BJ (cell line): ENCODE results near the gene SIX5. TPM values are rescaled to one million over a fixed set of nuclear protein-coding genes. Genes with fewer than 3 reads are reported as not detected.

ENCODE experiments used
- CTCF ChIA-PET: fragments of 350-600 bp; formaldehyde crosslinking; extraction: SDS; loops from one replicate; lab custom pipeline; 2021; ENCODE audit warnings: antibody characterized with exemption, inconsistent platforms; lab: Yijun Ruan, JAX
- POLR2A ChIA-PET: fragments of 300-600 bp; sonication (Branson Sonifier 250); formaldehyde crosslinking; extraction: SDS; loops from one replicate; lab custom pipeline; 2021; ENCODE audit warnings: antibody characterized with exemption; lab: Charles Lee
- DNase-seq: peaks from one replicate; pipeline ENCODE4 v3.0.0-alpha.2; 2011; ENCODE audit warnings: low read depth
- H3K27me3 ChIP-seq: 2 replicates; pipeline ENCODE4 v1.6.0; 2011; ENCODE audit warnings: low read length; ENCODE audit not compliant: control insufficient read depth, insufficient read depth
- H3K36me3 ChIP-seq: 2 replicates; pipeline ENCODE4 v1.5.1; 2011; ENCODE audit warnings: low read length; ENCODE audit not compliant: control insufficient read depth, insufficient read depth
- H3K4me3 ChIP-seq: 2 replicates; pipeline ENCODE4 v1.5.1; 2011; ENCODE audit warnings: low read depth, mild to moderate bottlenecking, control low read depth, low read length
- CTCF ChIP-seq: IDR thresholded peaks from 2 replicates; pipeline ENCODE4 v1.5.1; 2011; ENCODE audit warnings: low read depth, mild to moderate bottlenecking, control low read depth, inconsistent platforms, low read length, moderate library complexity; ENCODE audit not compliant: insufficient read depth
- polyA plus RNA-seq: library from polyadenylated mRNA; depleted of rRNA; stranded (reverse); fragments of >200 nt; gene quantifications from 2 replicates; pipeline ENCODE4 v1.2.3, GENCODE V29; 2011

SIX5 gene
- polyA plus RNA-seq, 1 experiment: 12.5 TPM

- ChIA-PET CTCF (interaction anchor here (0.9 to 2.4 kb wide), 4 partner anchors 10 to 27 kb away, joined by 3 to 8 read pairs (median 4); partner anchors contain the start of gene SIX5), POLR2A (no interaction called here)
- peaks cover 32% of the 10 kb centered on the region for H3K36me3 ChIP-seq
- DNase-seq: no peak
- H3K27me3 ChIP-seq: no peaks in the 10 kb centered on the region
- no peak for TF ChIP-seq CTCF
- no peak overlapping the region for H3K4me3 ChIP-seq
Measured at GRCh38 chr19:45789035-45789786, 20.2 kb upstream of the SIX5 start.

- POLR2A ChIA-PET: no interaction called here
Measured at GRCh38 chr19:45786533-45786894, 17.5 kb upstream of the SIX5 start.

GRCh38 chr19:45785781-45786532 lies 16.9 kb upstream of the SIX5 start:
- Histone ChIP-seq H3K27me3 (no peaks in the 10 kb centered on the region), H3K36me3 (peaks cover 32% of the 10 kb centered on the region), H3K4me3 (no peak overlapping the region)
- DNase-seq: no peak
- ChIA-PET POLR2A (no interaction called here), CTCF (no interaction called here)
- TF ChIP-seq CTCF: no peak

More at GRCh38 chr19:45786533-45786894, 17.5 kb upstream of the SIX5 start:
- H3K27me3 ChIP-seq: no peaks in the 10 kb centered on the region
- no peak for TF ChIP-seq CTCF
- peaks cover 32% of the 10 kb centered on the region for H3K36me3 ChIP-seq
- DNase-seq: no peak
- CTCF ChIA-PET: no interaction called here
- H3K4me3 ChIP-seq: no peak overlapping the region

GRCh38 chr19:45785097-45785496 lies 16.0 kb upstream of the SIX5 start:
- Histone ChIP-seq H3K27me3 (no peaks in the 10 kb centered on the region), H3K4me3 (no peak overlapping the region), H3K36me3 (peaks cover 30% of the 10 kb centered on the region)
- no peak for DNase-seq
- POLR2A ChIA-PET: no interaction called here
- no peak for TF ChIP-seq CTCF
- CTCF ChIA-PET: no interaction called here

- TF ChIP-seq CTCF: no peak
- POLR2A ChIA-PET: interaction anchor here (1.1 kb wide), 1 partner anchor 14 kb away, joined by 9 read pairs; no protein-coding TSS in a partner anchor
- Histone ChIP-seq H3K4me3 (no peak overlapping the region), H3K27me3 (no peaks in the 10 kb centered on the region), H3K36me3 (peaks cover 29% of the 10 kb centered on the region)
- CTCF ChIA-PET: interaction anchor here (0.6 to 4.1 kb wide), 3 partner anchors 12 to 33 kb away, joined by 3 to 31 read pairs (median 11); no protein-coding TSS in a partner anchor
- DNase-seq: no peak
Measured at GRCh38 chr19:45784096-45784495, 15.0 kb upstream of the SIX5 start.
